ENCODE results near the gene TLX2. TPM values are rescaled to one million over a fixed set of nuclear protein-coding genes. Genes with fewer than 3 reads are reported as not detected.

TLX2 gene
- polyA plus RNA-seq, 2 of the 4 experiments (the other 2 are of a cell fraction) = 0.05 to 0.37 TPM

DNA sequence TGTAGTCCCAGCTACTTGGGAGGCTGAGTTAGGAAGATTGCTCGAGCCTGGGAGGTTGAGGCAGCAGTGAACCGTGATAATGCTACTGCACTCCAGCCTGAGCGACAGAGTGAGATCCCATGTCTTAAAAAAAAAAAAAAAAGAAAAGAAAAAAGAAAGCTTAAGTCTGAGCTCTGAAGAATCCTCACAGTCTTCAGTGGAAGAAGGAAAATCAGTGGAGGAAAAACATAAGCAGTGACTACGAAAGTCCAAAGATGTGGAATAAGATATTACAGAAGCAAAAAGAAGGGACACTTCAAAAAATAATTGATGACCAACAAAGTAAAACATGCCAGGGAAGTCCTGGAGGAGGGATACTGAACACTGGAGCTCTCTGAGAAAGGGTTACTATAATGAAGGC is 4.0 kb upstream of the TLX2 start (continued):
- TF ChIP-seq, protein P1, sequence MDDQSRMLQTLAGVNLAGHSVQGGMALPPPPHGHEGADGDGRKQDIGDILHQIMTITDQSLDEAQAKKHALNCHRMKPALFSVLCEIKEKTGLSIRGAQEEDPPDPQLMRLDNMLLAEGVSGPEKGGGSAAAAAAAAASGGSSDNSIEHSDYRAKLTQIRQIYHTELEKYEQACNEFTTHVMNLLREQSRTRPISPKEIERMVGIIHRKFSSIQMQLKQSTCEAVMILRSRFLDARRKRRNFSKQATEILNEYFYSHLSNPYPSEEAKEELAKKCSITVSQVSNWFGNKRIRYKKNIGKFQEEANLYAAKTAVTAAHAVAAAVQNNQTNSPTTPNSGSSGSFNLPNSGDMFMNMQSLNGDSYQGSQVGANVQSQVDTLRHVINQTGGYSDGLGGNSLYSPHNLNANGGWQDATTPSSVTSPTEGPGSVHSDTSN (IDR thresholded peaks at IDR 0.05) = no peak
- no peak for TF ChIP-seq POLR2AphosphoS2 (conservative IDR thresholded peaks at IDR 0.05; ENCODE audit: low read length)

GRCh38 chr2:74511104-74511989 is 2.9 kb upstream of the TLX2 start:
- POLR2A ChIA-PET = no interaction called here
- FAIRE-seq = no peak

More at GRCh38 chr2:74511104-74511989, 2.9 kb upstream of the TLX2 start:
- H3K27ac ChIP-seq = no peak overlapping the region
- peaks cover 14% of the 10 kb centered on the region; the same call in 2 of the 3 replicates for H3K4me1 ChIP-seq
- H3K9me3 ChIP-seq = no peaks in the 10 kb centered on the region
- no peak overlapping the region for H3K4me2 ChIP-seq
- DNase-seq (ENCODE audit: low read depth in 1 of 2, low spot score in 1 of 2) (no peak), ATAC-seq (no peak)
- no peak overlapping the region for H3K4me3 ChIP-seq
- TF ChIP-seq KDM1A (IDR thresholded peaks at IDR 0.05; ENCODE audit: low read depth) = no peak
- no peak for TF ChIP-seq TFCP2L1 (CRISPR knock-in tag; IDR thresholded peaks at IDR 0.05)
- no peak for TF ChIP-seq CBX8 (IDR thresholded peaks at IDR 0.05)
- TF ChIP-seq EP300 (IDR thresholded peaks at IDR 0.05) = no peak
- TF ChIP-seq, protein P1 (IDR thresholded peaks at IDR 0.05) = no peak
- TF ChIP-seq, protein P2, sequence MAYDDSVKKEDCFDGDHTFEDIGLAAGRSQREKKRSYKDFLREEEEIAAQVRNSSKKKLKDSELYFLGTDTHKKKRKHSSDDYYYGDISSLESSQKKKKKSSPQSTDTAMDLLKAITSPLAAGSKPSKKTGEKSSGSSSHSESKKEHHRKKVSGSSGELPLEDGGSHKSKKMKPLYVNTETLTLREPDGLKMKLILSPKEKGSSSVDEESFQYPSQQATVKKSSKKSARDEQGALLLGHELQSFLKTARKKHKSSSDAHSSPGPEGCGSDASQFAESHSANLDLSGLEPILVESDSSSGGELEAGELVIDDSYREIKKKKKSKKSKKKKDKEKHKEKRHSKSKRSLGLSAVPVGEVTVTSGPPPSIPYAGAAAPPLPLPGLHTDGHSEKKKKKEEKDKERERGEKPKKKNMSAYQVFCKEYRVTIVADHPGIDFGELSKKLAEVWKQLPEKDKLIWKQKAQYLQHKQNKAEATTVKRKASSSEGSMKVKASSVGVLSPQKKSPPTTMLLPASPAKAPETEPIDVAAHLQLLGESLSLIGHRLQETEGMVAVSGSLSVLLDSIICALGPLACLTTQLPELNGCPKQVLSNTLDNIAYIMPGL (CRISPR knock-in tag; IDR thresholded peaks at IDR 0.05; ENCODE audit: borderline replicate concordance) = no peak
- TF ChIP-seq ZC3H11A (IDR thresholded peaks at IDR 0.05) = no peak
- TF ChIP-seq REST (IDR thresholded peaks at IDR 0.05) = no peak
- TF ChIP-seq CHD2 (IDR thresholded peaks at IDR 0.05; ENCODE audit: low read length, partially characterized antibody) = no peak
- no peak for TF ChIP-seq ZNF302 (CRISPR knock-in tag; IDR thresholded peaks at IDR 0.05)
- no peak for TF ChIP-seq BCL3 (IDR thresholded peaks at IDR 0.05)
- CTCF ChIA-PET = interaction anchor here (5.0 kb wide), 2 partner anchors 20 to 76 kb away, joined by 38 to 39 read pairs; partner anchors contain the start of genes AUP1 and HTRA2
- 54% methylated on average over 11 of the region's 11 CpGs for WGBS (ENCODE audit: missing lambda C conversion rate)

All from A549 (cell line).